HuH-7 (cell line): ENCODE data around the gene DNMT1.

Source experiments
- DNase-seq: peaks from one replicate; pipeline ENCODE4 v3.0.0; 2011; ENCODE audit warnings: low spot score

The DNMT1 gene

GRCh38 chr19:10139952-10140351 lies 54.8 kb downstream of the DNMT1 start:
- no peak for DNase-seq

GRCh38 chr19:10138879-10139795 lies 55.6 kb downstream of the DNMT1 start:
- no peak for DNase-seq

GRCh38 chr19:10137751-10138682 lies 56.7 kb downstream of the DNMT1 start:
- DNase-seq = no peak

- no peak for DNase-seq
Measured at GRCh38 chr19:10136936-10137335, 57.8 kb downstream of the DNMT1 start.

- DNase-seq = no peak
Measured at GRCh38 chr19:10135551-10136334, 59.0 kb downstream of the DNMT1 start.

GRCh38 chr19:10134040-10134439 lies 60.7 kb downstream of the DNMT1 start:
- no peak for DNase-seq

GRCh38 chr19:10133596-10133995 lies 61.2 kb downstream of the DNMT1 start:
- no peak for DNase-seq

GRCh38 chr19:10132905-10133304 lies 61.8 kb downstream of the DNMT1 start:
- no peak for DNase-seq

- DNase-seq = no peak
Measured at GRCh38 chr19:10126213-10126639, 68.5 kb downstream of the DNMT1 start.

GRCh38 chr19:10124429-10124828 lies 70.3 kb downstream of the DNMT1 start:
- DNase-seq = no peak

GRCh38 chr19:10122045-10122444 lies 72.7 kb downstream of the DNMT1 start:
- no peak for DNase-seq

GRCh38 chr19:10120538-10121189 lies 74.1 kb downstream of the DNMT1 start:
- DNase-seq = no peak

GRCh38 chr19:10118960-10119359 lies 75.8 kb downstream of the DNMT1 start:
- DNase-seq = no peak

GRCh38 chr19:10116866-10117616 lies 77.7 kb downstream of the DNMT1 start:
- DNase-seq = no peak

GRCh38 chr19:10116085-10116865 lies 78.5 kb downstream of the DNMT1 start:
- no peak for DNase-seq

- no peak for DNase-seq
Measured at GRCh38 chr19:10115392-10116084, 79.2 kb downstream of the DNMT1 start.

- DNase-seq = no peak
Measured at GRCh38 chr19:10114651-10115391, 79.9 kb downstream of the DNMT1 start.

GRCh38 chr19:10113964-10114650 lies 80.6 kb downstream of the DNMT1 start:
- DNase-seq = no peak
